Neural crest cell (in vitro differentiated cells): ENCODE results near the gene CALM3. TPM values are rescaled to one million over a fixed set of nuclear protein-coding genes. Genes with fewer than 3 reads are reported as not detected.

Source experiments
- DNase-seq: peaks from one replicate; pipeline ENCODE4 v3.0.0; 2021; ENCODE audit warnings: low read depth, mixed read lengths, low spot score
- H3K27ac Mint-ChIP-seq: one replicate; pipeline ENCODE4 v1.8.0; 2021; ENCODE audit warnings: mild to moderate bottlenecking, mixed read lengths; ENCODE audit not compliant: unreplicated experiment
- H3K27me3 Mint-ChIP-seq: 2 replicates; pipeline ENCODE4 v1.8.0; 2021; ENCODE audit warnings: low read depth, mild to moderate bottlenecking, mixed read lengths
- H3K36me3 Mint-ChIP-seq: 2 replicates; pipeline ENCODE4 v1.8.0; 2021; ENCODE audit warnings: low read depth, mild to moderate bottlenecking, mixed read lengths
- H3K4me1 Mint-ChIP-seq: 2 replicates; pipeline ENCODE4 v1.8.0; 2021; ENCODE audit warnings: mixed read lengths
- H3K4me3 Mint-ChIP-seq: one replicate; pipeline ENCODE4 v1.8.0; 2021; ENCODE audit warnings: mild to moderate bottlenecking, mixed read lengths
- H3K9me3 Mint-ChIP-seq: 2 replicates; pipeline ENCODE4 v1.8.0; 2021; ENCODE audit warnings: mixed read lengths
- total RNA-seq: library from RNA; stranded (reverse); gene quantifications from 2 replicates; pipeline ENCODE4 v1.2.1, GENCODE V29; 2021
- TF ChIP-seq, protein P1 (sequence below): fragments of 200-600 bp; sonication (generic); conservative IDR thresholded peaks from 2 replicates; pipeline ENCODE4 v1.5.0; 2021; ENCODE audit warnings: antibody characterized with exemption, mild to moderate bottlenecking

CALM3 gene
- total RNA-seq, 1 donor from 2014 or later = 436 TPM

DNA sequence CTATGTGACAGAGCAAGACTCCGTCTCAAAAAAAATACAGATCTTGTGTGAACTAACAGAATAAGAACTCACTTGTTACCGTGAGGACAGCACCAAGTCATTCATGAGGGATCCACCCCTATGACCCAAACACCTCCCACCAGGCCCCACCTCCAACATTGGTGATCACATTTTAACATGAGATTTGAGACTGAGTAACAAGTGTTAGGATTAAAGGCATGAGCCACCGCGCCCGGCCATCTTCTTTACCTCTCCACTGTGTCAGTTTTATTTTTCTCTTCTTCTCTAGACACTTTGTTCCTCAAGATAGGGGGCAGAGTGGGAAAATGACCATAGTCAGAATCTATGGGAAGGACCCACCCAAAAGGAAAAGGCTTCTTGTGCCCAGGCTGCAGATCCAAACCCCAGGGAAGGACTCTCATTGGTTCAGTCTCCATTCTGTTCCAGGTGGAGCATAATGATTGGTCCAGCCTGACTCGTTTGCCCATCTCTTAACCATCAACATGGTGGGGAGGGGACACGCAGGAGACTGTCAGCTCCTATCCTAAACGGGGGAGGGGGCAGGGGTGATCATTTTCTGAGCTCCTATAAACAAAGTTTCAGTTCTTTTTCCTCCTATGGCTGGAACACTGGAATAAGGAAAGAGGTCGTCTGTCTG, 1.3 kb upstream of the CALM3 start:
- Mint-ChIP-seq H3K4me3 (peak overlapping the region; percentile 100), H3K4me1 (peaks cover 30% of the 10 kb centered on the region), H3K9me3 (peaks cover 9% of the 10 kb centered on the region), H3K27me3 (no peaks in the 10 kb centered on the region), H3K36me3 (peaks cover 7% of the 10 kb centered on the region), H3K27ac (peak overlapping the region; percentile 100)
- TF ChIP-seq, protein P1, sequence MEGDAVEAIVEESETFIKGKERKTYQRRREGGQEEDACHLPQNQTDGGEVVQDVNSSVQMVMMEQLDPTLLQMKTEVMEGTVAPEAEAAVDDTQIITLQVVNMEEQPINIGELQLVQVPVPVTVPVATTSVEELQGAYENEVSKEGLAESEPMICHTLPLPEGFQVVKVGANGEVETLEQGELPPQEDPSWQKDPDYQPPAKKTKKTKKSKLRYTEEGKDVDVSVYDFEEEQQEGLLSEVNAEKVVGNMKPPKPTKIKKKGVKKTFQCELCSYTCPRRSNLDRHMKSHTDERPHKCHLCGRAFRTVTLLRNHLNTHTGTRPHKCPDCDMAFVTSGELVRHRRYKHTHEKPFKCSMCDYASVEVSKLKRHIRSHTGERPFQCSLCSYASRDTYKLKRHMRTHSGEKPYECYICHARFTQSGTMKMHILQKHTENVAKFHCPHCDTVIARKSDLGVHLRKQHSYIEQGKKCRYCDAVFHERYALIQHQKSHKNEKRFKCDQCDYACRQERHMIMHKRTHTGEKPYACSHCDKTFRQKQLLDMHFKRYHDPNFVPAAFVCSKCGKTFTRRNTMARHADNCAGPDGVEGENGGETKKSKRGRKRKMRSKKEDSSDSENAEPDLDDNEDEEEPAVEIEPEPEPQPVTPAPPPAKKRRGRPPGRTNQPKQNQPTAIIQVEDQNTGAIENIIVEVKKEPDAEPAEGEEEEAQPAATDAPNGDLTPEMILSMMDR = no peak
- no peak for DNase-seq

DNA sequence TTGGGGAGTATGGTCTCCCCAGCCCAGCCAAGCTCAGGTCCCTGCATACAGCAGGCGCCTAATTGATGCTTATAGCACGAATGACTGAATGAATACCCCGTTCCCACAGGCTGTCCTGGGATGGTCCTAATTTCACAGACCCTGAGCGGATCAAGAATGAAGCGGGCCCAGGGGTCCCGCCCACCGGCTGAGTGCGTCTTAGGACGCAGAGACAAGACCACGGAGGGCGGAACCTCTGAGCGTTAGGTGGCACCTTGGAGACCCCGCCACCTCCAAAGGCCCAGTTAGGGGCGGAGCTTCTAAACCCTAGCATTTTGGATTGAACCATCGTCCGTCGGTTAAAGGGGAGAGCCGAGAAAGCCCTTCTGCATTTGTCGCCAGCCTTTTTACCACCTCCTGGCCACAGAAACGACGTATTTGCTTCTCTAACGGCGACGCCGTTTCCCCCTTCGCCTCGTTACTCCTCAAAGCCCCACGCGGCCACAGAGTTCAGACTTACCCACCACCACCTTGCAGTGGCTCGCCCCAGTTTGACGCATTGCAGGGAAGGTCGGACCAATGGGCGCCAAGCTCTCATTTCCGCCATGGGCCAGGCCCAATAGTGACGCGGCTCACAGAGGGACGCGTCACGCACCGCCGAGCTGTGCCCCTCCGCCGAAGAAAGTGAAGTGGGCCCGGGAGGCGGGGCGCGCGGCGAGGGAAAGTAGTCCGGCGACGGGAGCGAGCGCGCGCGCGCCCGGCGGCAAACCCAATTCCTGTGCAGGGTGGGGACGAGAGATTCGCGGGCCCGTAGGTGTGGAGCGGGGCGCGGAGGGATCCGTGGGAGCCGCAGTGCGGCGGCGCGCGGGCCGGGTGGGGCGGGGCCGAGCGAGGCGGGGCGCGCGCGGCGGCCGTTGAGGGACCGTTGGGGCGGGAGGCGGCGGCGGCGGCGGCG, 479 bp upstream of the CALM3 start:
- Mint-ChIP-seq H3K4me3 (peak overlapping the region; percentile 100), H3K27ac (peak overlapping the region; percentile 100), H3K27me3 (no peaks in the 10 kb centered on the region), H3K36me3 (peaks cover 7% of the 10 kb centered on the region), H3K4me1 (peaks cover 30% of the 10 kb centered on the region), H3K9me3 (peaks cover 9% of the 10 kb centered on the region)
- peak; percentile 99 for DNase-seq
- TF ChIP-seq, protein P1 = no peak

DNA sequence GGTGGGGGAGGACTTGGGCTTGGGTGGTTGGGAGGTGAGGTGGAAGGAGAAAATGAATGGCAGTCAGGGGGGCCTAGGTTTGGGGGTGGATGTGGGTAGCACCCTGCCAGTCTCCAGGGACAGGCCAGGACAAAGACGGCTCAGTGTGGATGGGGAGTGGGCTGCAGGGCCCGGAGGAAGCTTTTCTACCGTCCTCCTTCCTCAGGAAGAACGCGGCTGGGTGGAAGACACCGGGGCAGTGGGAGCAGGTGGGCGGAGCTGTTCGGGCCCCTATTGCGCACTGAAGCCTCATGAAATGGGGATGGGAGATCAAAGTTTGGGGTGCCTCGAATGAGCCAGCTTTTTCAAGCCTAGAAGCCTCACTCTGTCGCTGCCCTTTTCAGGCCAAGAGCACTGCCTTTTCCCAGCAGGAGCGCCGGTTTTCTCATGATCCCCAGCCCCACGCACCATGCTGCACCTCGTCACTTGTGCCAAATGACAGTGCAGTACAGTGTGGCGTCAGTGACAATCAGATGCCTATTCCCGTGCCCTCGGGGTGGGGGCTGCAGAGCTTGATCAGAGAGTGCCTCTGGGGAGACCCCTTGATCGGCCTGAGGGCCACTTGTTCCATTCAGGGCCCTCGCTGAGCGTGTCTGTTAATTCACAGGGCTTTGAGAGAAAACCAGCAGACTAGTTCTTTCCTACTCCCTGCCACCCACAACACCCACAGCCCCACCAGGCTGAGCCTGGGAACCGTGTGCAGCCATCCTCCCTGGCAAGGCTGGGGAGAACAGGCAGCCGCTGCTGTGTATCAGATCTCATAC, 1.5 kb downstream of the CALM3 start:
- TF ChIP-seq, protein P1 = no peak
- Mint-ChIP-seq H3K9me3 (peaks cover 9% of the 10 kb centered on the region), H3K27me3 (no peaks in the 10 kb centered on the region), H3K4me1 (peaks cover 33% of the 10 kb centered on the region), H3K4me3 (peak overlapping the region; percentile 100), H3K36me3 (peaks cover 7% of the 10 kb centered on the region), H3K27ac (peak overlapping the region; percentile 81)
- DNase-seq = no peak

DNA sequence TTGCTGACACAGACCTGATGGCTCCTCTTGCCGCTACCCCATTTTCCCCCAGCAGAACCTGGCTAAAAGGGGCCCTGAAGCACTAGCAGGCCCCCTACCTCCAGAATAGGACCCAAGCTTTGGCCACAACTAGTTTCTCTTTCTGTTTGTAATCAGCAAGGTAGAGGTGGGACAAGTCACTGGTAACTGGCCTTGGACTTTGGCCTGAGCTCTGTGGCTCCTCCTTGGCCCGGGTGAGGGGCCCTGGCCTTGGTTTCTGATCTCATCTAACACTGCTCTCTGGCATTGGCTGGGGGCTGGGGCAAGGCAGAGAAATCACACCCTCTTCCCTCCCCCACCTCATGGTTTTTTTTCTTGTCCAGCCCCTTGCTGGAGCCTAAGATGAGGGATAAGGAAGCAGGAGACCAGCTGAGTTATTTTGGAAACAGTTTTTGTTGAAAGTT, 2.1 kb downstream of the CALM3 start:
- Mint-ChIP-seq H3K9me3 (peaks cover 7% of the 10 kb centered on the region), H3K4me3 (peak overlapping the region; percentile 100), H3K27me3 (no peaks in the 10 kb centered on the region), H3K4me1 (peaks cover 33% of the 10 kb centered on the region), H3K27ac (no peak overlapping the region), H3K36me3 (peaks cover 6% of the 10 kb centered on the region)
- DNase-seq = no peak
- TF ChIP-seq, protein P1 = no peak

DNA sequence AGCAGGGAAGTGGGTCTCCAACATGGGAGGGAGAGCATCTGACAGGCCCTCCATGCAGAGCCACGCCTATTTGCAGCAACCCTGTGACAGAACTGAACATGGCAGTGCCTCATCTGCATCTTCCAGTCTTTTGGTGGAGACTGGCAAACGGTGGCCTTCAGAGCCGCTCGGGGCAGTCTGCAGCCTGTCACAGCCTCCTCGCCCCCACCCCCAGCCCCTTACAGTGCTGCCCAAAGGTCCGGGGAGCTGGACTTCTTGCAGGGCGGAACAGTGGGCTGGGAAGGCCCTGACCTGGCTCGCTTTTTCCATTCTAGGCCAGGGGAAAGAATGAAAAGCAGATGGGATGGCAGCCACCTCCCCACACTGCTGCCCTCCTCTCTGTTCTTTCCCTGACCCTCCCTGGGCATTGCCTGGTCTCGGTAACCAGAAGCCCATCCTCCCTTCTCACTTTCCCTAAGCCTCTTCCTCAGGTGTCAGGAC, 2.7 kb downstream of the CALM3 start:
- H3K27me3 Mint-ChIP-seq = no peaks in the 10 kb centered on the region
- DNase-seq = no peak
- H3K4me3 Mint-ChIP-seq = peak overlapping the region; percentile 100
- H3K9me3 Mint-ChIP-seq = peaks cover 3% of the 10 kb centered on the region
- TF ChIP-seq, protein P1 = no peak
- H3K4me1 Mint-ChIP-seq = peaks cover 33% of the 10 kb centered on the region
- peaks cover 7% of the 10 kb centered on the region for H3K36me3 Mint-ChIP-seq
- no peak overlapping the region for H3K27ac Mint-ChIP-seq
